ENCODE data around the gene DENND4C.

The DENND4C gene

DNA sequence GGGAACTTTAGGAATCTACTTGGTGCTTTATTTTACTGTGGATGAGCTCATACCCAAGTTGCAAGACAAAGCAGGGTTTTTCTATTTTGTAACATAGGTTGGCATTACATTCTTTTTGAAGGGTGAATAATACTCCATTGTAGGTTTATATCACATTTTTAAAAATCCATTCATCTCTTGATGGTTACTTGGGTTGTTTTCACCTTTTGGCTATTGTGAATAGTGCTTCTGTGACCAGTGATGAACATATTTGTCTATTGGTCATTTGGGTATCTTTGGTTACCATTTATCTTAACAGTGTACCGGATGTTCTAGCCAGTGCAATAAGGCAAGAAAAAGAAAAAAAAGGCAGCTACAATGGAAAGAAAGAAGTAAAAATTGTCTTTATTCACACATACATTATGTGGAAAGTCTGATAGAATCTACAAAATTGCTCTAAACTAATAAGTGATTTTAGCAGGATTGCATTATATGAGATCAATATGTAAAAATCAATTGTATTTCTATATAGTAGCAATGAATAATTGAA is 40.0 kb downstream of the DENND4C start:
- DNase-seq = no peak

DNA sequence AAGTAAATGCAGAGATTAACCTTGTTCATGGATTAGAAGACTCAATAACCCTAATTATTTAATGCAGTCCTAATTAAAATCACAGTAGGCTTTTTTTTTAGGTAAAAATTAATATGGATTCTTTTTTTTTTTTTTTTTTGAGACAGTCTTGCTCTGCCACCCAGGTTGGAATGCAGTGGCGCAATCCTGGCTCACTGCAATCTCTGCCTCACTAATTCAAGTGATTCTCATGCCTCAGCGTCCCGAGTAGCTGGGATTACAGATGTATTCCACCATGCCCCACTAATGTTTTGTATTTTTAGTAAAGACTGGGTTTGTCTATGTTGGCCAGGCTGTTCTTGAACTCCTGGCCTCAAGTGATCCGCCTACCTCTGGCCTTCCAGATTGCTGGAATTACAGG is 40.6 kb downstream of the DENND4C start:
- no peak for DNase-seq

DNA sequence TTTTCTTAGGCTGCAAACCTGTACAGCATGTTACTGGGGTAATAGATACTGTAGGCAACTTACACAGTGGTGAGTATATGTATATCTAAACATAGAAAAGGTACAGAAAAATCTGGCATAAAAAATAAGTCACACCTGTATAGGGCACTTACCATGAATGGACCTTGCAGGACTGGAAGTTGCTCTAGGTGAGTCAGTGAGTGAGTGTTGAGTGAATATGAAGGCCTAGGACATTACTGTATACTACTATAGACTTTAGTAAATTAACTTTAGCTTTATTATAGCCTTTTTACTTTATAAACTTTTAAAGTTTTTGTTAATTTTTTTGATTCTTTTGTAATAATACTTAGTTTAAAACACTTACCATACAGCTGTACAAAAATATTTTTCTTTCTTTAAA is 51.3 kb downstream of the DENND4C start:
- DNase-seq = no peak

DNA sequence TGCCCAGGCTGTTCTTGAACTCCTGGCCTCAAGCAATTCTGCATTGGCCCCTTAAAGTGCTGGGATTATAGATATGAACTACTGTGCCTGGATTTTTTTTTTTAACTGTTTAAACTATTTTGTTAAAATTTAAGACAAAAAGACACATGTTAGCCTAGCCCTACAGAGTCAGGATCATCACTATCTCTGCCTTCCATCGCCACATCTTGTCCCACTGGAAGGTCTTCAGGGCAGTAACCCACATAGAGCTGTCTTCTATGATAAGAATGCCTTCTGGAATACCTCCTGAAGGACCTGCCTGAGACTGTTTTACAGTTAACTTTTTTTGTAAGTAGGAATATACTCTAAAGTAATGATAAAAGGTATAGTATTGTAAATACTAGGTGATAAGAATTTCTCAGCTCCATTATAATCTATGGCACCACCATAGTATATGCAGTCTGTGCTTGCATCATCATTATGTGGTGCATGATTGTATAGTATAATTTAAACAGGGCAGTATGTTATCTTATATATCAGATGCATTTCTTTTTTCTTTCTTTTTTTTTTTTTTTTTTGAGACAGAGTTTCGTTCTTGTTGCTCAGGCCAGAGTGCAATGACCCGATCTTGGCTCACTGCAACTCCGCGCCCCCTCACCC is 52.7 kb downstream of the DENND4C start:
- no peak for DNase-seq

DNA sequence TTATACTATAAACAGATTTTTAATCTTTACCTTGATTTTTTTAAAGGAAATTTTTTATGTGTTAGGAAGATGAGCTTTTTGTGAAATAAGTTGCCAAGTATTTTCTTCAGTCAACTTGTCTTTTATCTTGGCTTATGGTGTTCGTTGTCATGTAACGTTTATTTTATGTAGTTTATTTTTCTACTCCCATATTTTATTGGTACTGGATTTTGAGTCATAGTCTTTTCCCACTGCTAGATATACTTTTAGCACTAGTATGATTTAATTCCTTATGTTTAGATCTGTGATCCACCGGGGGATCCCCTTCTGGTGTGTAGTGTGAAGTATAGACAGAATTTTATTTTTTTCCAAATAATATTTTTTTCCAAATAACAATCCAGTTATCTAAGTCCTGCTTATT is 54.2 kb downstream of the DENND4C start:
- DNase-seq = no peak

DNA sequence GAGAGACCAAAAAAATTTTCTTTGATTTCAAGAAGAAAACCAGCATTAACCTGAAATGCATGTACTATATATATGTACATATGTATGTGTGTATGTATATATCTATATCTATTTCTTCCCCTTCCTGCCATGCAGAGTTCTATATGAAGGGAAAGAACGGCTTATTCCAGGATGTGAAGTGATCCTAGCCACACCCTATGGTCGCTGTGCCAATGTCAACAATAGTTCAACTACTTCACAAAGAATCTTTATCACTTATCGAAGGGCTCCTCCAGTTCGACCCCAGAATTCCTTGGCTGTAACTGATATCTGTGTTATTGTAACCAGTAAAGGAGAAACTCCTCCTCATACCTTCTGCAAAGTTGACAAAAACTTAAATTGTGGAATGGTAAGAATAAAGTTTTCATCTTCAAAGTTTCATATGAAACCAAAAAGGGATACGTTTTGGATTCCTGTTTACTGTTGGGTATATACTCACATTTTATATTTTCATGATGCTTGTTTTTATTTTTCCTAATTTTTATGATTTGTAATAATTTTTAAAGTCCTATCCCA is 56.2 kb downstream of the DENND4C start:
- DNase-seq = no peak

DNA sequence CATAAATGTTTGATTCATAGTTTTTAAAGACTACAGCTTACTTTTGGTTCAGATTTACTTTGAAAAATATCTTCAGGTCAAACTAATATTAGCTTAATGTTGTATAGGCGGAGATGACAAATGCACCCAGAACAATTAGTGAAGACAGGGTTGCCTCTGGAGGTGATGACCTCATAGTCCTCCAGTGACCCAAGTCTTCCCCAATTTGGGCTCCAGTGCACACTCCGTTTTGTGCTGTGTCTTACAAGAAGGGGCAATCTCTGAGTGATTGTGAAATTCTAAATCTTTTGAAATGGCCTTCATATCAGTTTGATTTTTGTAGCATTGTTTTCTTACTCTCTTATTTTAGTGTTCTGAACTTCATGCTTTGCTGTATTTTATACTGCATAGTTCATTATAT is 57.6 kb downstream of the DENND4C start:
- DNase-seq = no peak

DNA sequence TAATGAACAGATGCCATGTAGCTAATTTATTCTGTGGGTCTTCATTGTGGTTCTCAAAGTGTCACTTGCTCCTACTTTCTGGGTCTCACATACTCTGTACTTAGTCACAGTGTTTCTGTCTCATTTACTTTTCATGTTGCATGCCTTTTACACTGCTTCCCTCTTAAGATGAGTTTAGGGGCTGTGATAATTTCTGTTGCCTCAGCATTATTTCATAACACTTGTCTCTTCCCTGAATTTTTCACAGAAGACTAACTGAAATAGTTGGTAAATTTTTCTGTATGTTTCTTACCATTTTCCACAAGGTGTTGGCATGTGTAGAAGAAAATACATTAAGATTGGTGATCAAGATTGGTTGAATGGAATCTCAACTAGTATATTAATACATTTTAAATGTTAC is 59.6 kb downstream of the DENND4C start:
- DNase-seq = no peak

DNA sequence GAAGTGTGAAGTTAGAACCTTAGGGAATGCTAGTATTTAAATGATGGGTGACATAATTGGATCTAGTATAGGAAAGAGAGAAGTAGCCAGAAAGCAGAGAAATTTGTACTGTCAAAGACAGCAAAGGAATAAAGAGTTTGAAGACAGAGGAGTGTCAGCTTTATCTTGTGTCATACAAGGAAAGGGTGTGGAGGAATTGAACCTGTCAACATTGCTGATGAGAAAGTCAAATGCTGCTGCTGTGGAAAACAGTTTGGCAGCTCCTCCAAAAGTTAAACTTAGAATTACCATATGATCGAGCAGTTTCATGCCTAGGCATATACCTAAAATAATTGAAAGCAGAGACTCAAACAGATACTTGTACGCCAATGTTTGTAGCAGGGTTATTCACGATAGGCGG is 63.7 kb downstream of the DENND4C start:
- no peak for DNase-seq

DNA sequence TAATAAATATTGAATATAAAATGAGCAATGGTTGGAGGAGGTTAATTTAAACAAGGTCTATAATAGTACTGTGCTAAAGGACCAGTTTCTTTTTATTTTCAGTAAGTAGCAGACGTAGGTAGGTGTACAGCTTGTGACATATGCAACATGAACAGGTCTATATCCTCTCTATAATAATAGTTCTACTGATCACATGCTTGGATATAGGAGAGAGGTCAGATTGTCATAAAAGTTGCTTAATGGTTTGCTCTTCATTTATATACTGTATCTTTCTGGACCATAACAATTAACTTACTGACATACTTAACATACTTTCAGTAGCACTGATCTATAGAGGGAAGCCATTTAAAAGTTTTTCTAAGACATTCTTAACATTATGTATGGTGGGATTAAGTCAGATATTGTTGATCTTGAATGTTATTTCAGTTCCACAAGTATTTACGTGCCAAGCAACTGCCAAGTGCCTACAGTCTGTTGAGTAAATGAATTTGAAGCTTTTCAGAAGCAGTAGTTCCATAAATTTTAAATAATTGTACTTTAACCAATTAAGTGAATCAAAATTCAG is 68.0 kb downstream of the DENND4C start:
- no peak for DNase-seq

DNA sequence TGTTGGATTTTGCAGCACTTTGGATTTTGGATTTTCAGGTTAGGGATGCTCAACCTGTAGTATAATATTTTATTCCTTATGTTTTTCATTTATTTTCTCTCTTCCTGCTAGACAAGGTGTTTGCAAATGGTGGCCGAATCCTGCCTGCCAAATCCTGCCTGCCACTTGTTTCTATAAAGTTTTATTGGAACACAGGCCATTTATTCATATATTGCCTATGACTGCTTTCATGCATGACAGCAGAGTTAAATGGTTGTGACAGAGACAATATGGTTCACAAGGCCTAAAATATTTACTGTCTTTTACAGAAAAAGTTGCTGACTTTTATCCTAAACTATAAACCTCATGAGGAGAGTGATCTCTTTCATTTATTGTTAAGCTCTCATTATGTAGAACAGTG is 72.7 kb downstream of the DENND4C start:
- no peak for DNase-seq

DNA sequence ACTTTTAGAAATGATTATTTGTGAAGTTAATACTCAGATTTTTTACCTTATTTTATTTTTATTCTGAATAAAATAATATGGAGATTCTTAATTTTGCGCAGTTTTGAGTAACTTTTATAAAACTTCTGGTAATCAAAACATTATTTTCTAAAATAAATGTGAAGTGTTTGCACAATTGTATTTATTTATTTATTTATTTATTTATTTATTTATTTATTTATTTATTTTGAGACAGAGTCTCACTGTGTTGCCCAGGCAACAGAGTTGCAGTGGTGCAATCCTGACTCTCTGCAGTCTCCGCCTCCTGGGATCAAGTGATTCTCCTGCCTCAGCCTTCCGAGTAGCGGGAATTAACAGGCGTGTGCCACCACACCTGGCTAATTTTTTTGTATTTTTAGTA is 76.1 kb downstream of the DENND4C start:
- DNase-seq = no peak

DNA sequence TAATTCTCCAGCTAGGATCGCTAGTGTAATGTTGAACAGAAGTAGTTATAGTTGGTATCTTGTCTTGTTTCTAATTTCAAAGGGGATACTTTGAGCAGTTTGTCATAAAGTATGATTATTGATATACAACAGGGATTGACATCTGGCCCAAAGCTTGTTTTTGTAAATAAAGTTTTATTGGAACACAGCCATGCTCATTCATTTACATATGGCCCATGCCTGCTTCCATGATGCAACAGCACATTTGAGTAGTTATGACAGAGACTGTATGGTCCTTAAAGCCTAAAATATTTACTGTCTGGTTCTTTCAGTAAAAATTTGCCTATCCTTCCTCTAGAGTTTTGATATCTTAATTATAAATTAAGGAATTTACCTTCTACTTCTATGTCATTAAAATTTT is 79.8 kb downstream of the DENND4C start:
- DNase-seq = no peak

DNA sequence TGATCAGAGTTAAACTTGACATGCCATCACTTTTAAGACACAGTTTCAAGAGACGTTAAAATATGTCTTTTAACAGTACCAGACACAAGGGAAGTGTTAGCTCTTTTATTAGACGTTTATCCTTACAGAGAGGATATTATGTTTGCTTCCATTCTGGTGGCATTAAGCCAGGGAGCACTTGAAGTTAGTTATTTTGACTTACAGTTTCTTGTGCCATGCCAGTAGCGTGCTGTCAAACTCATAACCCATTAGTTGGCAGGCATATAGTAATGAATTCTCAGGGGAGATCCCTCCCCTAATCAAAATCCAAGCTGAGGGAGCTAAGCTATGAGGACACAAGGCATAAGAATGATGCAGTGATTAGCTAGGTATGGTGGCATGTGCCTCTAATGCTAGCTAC is 83.1 kb downstream of the DENND4C start:
- DNase-seq = no peak

DNA sequence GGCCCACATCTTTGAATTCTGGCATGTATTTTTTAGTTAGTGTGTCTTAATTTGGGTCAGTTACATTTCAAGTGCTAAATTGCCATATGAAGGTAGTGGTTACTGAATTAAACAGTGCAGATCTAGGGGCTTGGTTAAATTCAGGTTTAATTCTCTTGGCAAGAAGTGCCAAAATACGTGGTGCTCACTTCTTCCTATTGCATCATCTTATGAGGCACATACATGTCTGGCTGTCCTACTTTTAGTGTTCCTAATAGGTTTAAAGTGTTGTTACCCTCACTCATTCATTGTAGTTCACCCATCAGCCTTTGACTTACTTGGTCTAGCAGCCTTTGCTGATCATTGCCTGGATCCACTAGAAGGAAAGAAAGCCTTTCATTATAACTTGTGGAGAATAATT is 90.0 kb downstream of the DENND4C start:
- no peak for DNase-seq

DNA sequence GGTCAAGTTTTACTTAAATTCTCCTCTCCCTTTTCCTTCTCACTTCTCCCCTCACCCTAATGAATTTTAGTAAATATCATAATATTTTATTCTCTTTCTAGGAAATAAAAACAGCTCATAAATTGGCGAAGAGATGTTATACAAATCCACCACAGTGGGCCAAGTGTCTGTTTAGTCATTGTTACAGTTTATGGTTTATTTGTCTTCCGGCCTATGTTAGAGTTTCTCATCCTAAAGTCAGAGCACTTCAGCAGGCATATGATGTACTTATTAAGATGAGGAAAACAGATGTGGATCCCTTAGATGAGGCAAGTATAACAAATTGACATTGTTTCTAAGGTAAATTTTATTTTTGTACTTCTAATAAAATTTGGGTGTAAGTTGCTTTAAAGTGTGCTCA is 101.4 kb downstream of the DENND4C start:
- DNase-seq = no peak

DNA sequence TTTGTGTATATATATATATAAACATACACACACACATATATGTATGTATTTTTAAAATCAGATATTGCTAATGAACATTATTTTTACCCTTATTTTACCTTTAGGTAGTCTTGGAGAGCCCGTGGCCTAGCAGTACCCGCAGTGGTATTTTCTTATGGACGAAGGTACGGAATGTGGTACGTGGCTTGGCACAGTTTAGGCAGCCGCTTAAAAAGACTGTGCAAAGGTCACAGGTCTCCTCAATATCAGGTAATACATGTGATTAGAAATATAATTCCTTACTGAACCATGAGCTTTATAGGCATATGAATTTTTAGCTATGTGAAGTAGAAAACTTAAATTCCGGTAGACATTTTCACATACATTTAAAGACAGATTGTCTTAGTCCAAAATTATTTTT is 105.7 kb downstream of the DENND4C start:
- no peak for DNase-seq

DNA sequence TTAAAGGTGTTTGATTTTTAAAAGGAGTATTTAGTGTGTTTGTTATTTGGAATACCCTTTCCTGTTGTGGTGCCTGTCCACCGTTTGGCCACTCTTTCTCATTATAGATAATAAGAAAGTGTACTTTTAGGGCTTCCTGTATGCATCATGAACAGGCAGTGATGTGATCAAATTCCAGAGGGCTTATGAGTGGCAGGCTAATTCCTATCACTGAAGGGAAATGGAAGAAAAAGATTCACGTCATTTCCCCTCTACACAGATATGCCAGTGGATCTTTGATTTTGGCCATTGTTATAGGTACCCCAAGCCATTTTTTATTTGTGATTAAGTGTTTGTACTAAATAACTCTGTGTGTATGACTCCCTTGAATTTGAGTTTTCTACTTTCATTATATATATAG is 112.5 kb downstream of the DENND4C start:
- no peak for DNase-seq

DNA sequence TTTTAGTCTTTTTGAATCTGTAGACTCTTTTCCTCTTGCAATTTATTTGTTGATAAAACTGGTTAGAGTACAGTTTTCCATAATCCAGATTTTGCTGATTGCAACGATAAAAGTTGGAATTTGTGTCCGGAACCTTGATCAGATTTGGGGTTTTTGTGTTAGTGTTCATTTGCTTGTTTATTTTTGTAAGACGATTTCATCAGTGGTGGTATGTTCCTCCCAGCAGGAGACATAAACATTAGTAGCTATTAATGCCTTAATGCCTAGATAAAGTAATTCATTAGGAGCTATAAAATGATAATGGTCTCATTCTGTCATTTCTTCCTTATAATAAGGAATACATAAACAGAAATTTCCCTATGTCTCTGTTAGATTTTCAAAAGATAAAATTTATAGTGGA is 128.2 kb downstream of the DENND4C start:
- DNase-seq = no peak

DNA sequence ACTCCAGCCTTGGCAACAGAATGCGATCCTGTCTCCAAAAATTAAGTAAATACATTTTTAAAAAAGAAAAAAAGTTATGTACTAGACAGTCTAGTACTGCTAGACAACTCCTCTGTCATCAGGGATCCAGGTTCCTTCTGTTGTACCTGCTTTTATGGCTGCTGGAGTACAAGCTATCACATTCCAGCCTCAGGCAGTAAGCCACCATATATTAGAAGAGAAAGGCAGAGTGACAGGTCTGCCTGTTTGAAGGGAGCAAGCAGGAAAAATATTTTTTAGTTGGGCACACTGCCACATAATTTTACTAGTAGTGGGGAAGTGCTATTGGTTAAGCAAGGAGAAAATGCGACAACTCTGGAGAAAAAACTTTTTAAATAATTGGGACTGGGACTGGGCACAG is 138.6 kb downstream of the DENND4C start:
- no peak for DNase-seq

DNA sequence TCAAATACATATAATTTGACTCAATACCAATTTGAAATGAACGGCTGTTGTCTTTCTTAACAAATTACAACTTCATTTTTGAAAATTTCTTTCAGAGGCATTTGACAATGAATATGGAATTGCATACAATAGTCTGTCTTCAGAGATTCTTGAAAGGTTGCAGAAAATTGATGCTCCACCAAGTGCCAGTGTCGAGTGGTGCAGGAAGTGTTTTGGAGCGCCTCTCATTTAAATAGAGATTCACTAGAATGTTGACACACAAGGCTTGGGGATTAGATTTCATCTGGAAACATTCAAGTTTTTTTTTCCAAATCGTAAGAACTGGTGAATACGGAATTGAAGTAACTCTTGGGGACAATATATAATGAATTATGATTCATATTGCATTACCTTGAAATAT is 141.4 kb downstream of the DENND4C start:
- DNase-seq = no peak

DNA sequence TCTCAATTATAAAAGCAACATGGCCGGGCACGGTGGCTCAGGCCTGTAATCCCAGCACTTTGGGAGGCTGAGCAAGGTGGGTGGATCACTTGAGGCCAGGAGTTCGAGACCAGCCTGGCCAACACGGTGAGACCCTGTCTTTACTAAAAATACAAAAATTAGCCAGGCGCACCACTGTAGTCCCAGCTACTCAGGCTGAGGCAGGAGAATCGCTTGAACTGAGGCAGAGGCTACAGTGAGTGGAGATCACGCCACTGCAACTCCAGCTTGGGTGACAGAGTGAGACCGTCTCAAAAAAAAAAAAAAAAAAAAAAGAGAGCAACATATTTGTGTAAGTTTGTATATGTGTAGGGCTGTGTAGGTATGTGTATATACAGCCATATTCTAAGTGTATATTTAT is 142.1 kb downstream of the DENND4C start:
- DNase-seq = no peak

DNA sequence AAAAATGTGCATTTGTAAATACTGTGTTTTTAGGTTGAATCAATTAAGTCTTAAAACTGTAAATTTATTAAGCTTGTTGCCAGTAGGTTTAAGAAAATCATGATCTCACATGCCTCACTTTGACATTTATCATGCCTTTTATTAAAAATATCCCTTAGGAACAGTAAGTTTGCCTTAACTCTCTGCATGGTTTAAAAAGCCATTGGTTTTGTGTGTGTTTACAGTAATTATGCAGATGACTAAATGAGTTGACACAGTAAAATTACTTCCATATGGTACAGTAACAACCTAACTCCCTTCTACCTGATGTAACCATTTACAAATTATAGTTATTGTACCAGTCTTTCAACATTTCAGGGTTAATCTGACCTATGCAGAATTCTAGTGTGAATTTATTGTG is 143.0 kb downstream of the DENND4C start:
- peak; percentile 19 for DNase-seq

DNA sequence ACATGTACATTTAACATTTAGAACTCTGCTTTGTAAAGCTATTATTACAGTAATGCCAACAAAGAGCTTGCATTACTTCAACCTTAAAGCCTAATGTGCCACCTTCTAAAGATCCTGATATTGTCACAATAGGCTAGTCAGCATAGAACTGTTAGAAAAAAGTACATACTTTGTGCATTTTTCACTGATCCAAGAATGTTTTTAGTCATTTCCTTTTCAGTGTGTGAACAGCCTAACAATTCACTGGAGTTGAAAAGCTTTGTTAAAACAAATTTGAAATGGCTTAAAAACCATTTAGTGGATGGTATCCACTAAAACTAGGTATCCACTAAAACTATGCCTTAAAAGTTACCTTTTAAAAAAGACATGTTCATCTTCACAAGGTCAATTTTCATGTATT is 145.0 kb downstream of the DENND4C start:
- DNase-seq = no peak

DNA sequence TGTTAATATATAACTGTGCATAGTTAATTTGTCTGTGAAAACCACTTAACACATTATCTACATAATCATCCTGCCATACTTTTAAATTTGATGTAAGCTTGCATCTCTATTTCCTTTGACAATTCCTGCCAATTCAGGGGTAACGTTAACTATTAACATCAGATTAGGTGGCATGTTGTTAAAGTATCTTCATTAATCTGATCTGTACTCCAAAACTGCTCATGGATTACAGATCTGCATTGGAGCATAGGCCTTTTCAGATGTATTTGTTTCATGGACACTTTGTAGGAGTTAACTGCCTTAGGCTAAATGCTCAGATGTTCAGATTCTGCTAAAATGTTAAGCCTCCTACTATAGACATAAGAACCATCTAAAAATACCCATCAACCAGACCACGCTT is 146.4 kb downstream of the DENND4C start:
- DNase-seq = no peak
